PC-9 (cell line): ENCODE data around the gene LAMC1. TPM values are rescaled to one million over a fixed set of nuclear protein-coding genes. Genes with fewer than 3 reads are reported as not detected.
A peak's percentile ranks its signal among the peaks of the same experiment; 100 is the strongest.

Experiments
- BruUV-seq: library from RNA; stranded (reverse); fragments of 400-500 nt; replicated peaks from 2 replicates; lab custom pipeline; 2021; lab: Mats Ljungman, UMichigan
- CTCF ChIA-PET: fragments of 300-600 bp; sonication (Branson Sonifier 250); formaldehyde crosslinking; loops from one replicate; lab custom pipeline; 2022; ENCODE audit warnings: antibody characterized with exemption; lab: Charles Lee
- POLR2A ChIA-PET: fragments of 300-600 bp; sonication (Branson Sonifier 250); formaldehyde crosslinking; loops from one replicate; lab custom pipeline; 2022; ENCODE audit warnings: antibody characterized with exemption; ENCODE audit not compliant: unreplicated experiment; lab: Charles Lee
- DNase-seq, 2 experiments: peaks; one replicate each; pipeline versions ENCODE4 v3.0.0 to v3.0.0-alpha.2; 2015 to 2022; ENCODE audit warnings: mixed read lengths in 1 of 2
- H2AFZ ChIP-seq: fragments of 200-600 bp; sonication (generic); 2 replicates; pipeline ENCODE4 v1.8.1; 2017; ENCODE audit warnings: antibody characterized with exemption
- H3F3A ChIP-seq: fragments of 200-600 bp; sonication (generic); 2 replicates; pipeline ENCODE4 v1.8.1; 2017; ENCODE audit warnings: antibody characterized with exemption, mild to moderate bottlenecking, low read depth; ENCODE audit not compliant: insufficient read depth
- H3K27ac ChIP-seq: fragments of 200-600 bp; sonication (generic); 2 replicates; pipeline ENCODE4 v1.6.1; 2016; ENCODE audit warnings: mixed run types
- H3K27me3 ChIP-seq: fragments of 200-600 bp; sonication (generic); 2 replicates; pipeline ENCODE4 v1.6.1; 2016; ENCODE audit warnings: low read depth, mixed run types; ENCODE audit not compliant: insufficient read depth
- H3K36me3 ChIP-seq: fragments of 200-600 bp; sonication (generic); 2 replicates; pipeline ENCODE4 v1.6.1; 2016; ENCODE audit warnings: low read depth, mixed run types
- H3K4me1 ChIP-seq: fragments of 200-600 bp; sonication (generic); replicated peaks from 2 replicates; pipeline ENCODE4 v1.6.1; 2016; ENCODE audit warnings: mixed run types; ENCODE audit not compliant: insufficient read depth
- H3K4me2 ChIP-seq: fragments of 200-600 bp; sonication (generic); 2 replicates; pipeline ENCODE4 v1.6.1; 2017; ENCODE audit warnings: mixed run types
- H3K4me3 ChIP-seq: fragments of 200-600 bp; sonication (generic); 2 replicates; pipeline ENCODE4 v1.6.1; 2016; ENCODE audit warnings: mixed run types
- H3K79me2 ChIP-seq: fragments of 200-600 bp; sonication (generic); 2 replicates; pipeline ENCODE4 v1.6.1; 2017; ENCODE audit warnings: low read depth, mixed run types
- H3K9me2 ChIP-seq: fragments of 200-600 bp; sonication (generic); 2 replicates; pipeline ENCODE4 v1.8.1; 2017; ENCODE audit warnings: mild to moderate bottlenecking; ENCODE audit not compliant: insufficient read depth
- H3K9me3 ChIP-seq: fragments of 200-600 bp; sonication (generic); 2 replicates; pipeline ENCODE4 v1.8.1; 2016; ENCODE audit warnings: low read depth; ENCODE audit not compliant: insufficient read depth
- H4K20me1 ChIP-seq: fragments of 200-600 bp; sonication (generic); 2 replicates; pipeline ENCODE4 v1.8.1; 2017; ENCODE audit not compliant: insufficient read depth
- CTCF ChIP-seq: fragments of 200-600 bp; sonication (generic); conservative IDR thresholded peaks from 2 replicates; pipeline ENCODE4 v1.6.1; 2017; ENCODE audit warnings: mixed run types, antibody characterized with exemption, mild to moderate bottlenecking, moderate library complexity
- EZH2 ChIP-seq: fragments of 200-600 bp; sonication (generic); IDR thresholded peaks from 2 replicates; pipeline ENCODE4 v1.8.0; 2017; ENCODE audit warnings: antibody characterized with exemption, low read depth
- intact Hi-C: fragments of 100-400 bp; cut with micrococcal nuclease; formaldehyde crosslinking; loops from one replicate; pipeline ENCODE4 v1.10.0; 2022; ENCODE audit not compliant: unreplicated experiment
- total RNA-seq: library from RNA; stranded (reverse); gene quantifications from 2 replicates; pipeline ENCODE4 v1.2.3, GENCODE V29; 2021

LAMC1 gene
- total RNA-seq, 1 experiment from 2014 or later: 95.5 TPM

GRCh38 chr1:183159960-183160359 lies 136.7 kb downstream of the LAMC1 start:
- H3K27ac ChIP-seq: peak overlapping the region; percentile 91
- BruUV-seq: no TSS peak
- no peaks in the 10 kb centered on the region for H3K36me3 ChIP-seq
- H3K79me2 ChIP-seq: no peaks in the 10 kb centered on the region
- peaks cover 8% of the 10 kb centered on the region; the same call in 1 of the 2 replicates for H3K9me3 ChIP-seq
- ChIA-PET CTCF (interaction anchor here (0.7 kb wide), 1 partner anchor 198 kb away, joined by 3 read pairs; no protein-coding TSS in a partner anchor), POLR2A (interaction anchor here (0.6 to 0.8 kb wide), 2 partner anchors 18 to 25 kb away, joined by 5 to 10 read pairs; no protein-coding TSS in a partner anchor)
- peak overlapping the region; percentile 30; the same call in 1 of the 2 replicates for H3K4me3 ChIP-seq
- peaks cover 64% of the 10 kb centered on the region for H3K4me1 ChIP-seq
- TF ChIP-seq EZH2: no peak
- intact Hi-C loops: loop anchor here (1.0 to 5.0 kb wide), 5 partner anchors 20 to 978 kb away; partner anchors contain the start of genes LAMC1 and LAMC2
- peak; percentile 97 to 99 for DNase-seq
- no peaks in the 10 kb centered on the region for H3K9me2 ChIP-seq
- no peaks in the 10 kb centered on the region for H4K20me1 ChIP-seq
- 0 out of 2 replicates have a peak overlapping the region, but pooled peaks have one; percentile 62 for H2AFZ ChIP-seq
- no peaks in the 10 kb centered on the region for H3K27me3 ChIP-seq
- peak overlapping the region; percentile 61 for H3K4me2 ChIP-seq
- H3F3A ChIP-seq: peaks cover 53% of the 10 kb centered on the region

- DNase-seq: no peak
- ChIA-PET CTCF (interaction anchor here (0.5 kb wide), 1 partner anchor 68 kb away, joined by 3 read pairs; no protein-coding TSS in a partner anchor), POLR2A (no interaction called here)
- TF ChIP-seq CTCF (no peak), EZH2 (no peak)
- no peaks in the 10 kb centered on the region for H3K27me3 ChIP-seq
- peak overlapping the region; percentile 91 for H3K27ac ChIP-seq
- peaks cover 8% of the 10 kb centered on the region; the same call in 1 of the 2 replicates for H3K9me3 ChIP-seq
- H3K79me2 ChIP-seq: no peaks in the 10 kb centered on the region
- H3K4me1 ChIP-seq: peaks cover 73% of the 10 kb centered on the region
- H4K20me1 ChIP-seq: no peaks in the 10 kb centered on the region
- no peaks in the 10 kb centered on the region for H3K9me2 ChIP-seq
- no peak overlapping the region for H3K4me3 ChIP-seq
- intact Hi-C loops: loop anchor here (5.0 kb wide), 1 partner anchor 979 kb away; no protein-coding TSS in a partner anchor
- H2AFZ ChIP-seq: no peak overlapping the region
- BruUV-seq: no TSS peak
- no peaks in the 10 kb centered on the region for H3K36me3 ChIP-seq
- peak overlapping the region; percentile 31; the same call in 1 of the 2 replicates for H3K4me2 ChIP-seq
- peaks cover 56% of the 10 kb centered on the region for H3F3A ChIP-seq
These were observed 138.2 kb downstream of the LAMC1 start for GRCh38 chr1:183161391-183161790.

GRCh38 chr1:183163316-183163715 lies 140.1 kb downstream of the LAMC1 start:
- CTCF ChIA-PET: interaction anchor here (1.0 kb wide), 1 partner anchor 24 kb away, joined by 3 read pairs; no protein-coding TSS in a partner anchor
- peaks cover 56% of the 10 kb centered on the region for H3F3A ChIP-seq
- TF ChIP-seq CTCF: no peak
- TF ChIP-seq EZH2: no peak
- no peaks in the 10 kb centered on the region for H3K27me3 ChIP-seq
- no peak overlapping the region for H2AFZ ChIP-seq
- H3K27ac ChIP-seq: peak overlapping the region; percentile 91
- H3K9me2 ChIP-seq: no peaks in the 10 kb centered on the region
- H3K4me1 ChIP-seq: peaks cover 73% of the 10 kb centered on the region
- POLR2A ChIA-PET: interaction anchor here (0.6 kb wide), 1 partner anchor 448 kb away, joined by 4 read pairs; no protein-coding TSS in a partner anchor
- peaks cover 8% of the 10 kb centered on the region; the same call in 1 of the 2 replicates for H3K9me3 ChIP-seq
- BruUV-seq: no TSS peak
- DNase-seq: peak; percentile 60 to 90
- intact Hi-C loops: loop anchor here (2.0 to 5.0 kb wide), 2 partner anchors 447 to 981 kb away; no protein-coding TSS in a partner anchor
- no peaks in the 10 kb centered on the region for H3K36me3 ChIP-seq
- peak overlapping the region; percentile 64 for H3K4me2 ChIP-seq
- H4K20me1 ChIP-seq: no peaks in the 10 kb centered on the region
- H3K79me2 ChIP-seq: no peaks in the 10 kb centered on the region
- no peak overlapping the region for H3K4me3 ChIP-seq
